B cell (primary cell): ENCODE data around the gene FOXP3. TPM values are rescaled to one million over a fixed set of nuclear protein-coding genes. Genes with fewer than 3 reads are reported as not detected.

Source experiments
- ATAC-seq: fragments of 200-7000 bp; cut with Tn5 transposase; one replicate; pipeline ENCODE4 v1.10.0; 2021; ENCODE audit warnings: low read depth, mild to moderate bottlenecking, moderate number of reproducible peaks, moderate library complexity
- CTCF ChIA-PET: fragments of 350-600 bp; sonication (Branson Sonifier 250); formaldehyde crosslinking; loops from one replicate; lab custom pipeline; 2021; ENCODE audit warnings: antibody characterized with exemption, inconsistent platforms; lab: Charles Lee
- POLR2A ChIA-PET: fragments of 350-600 bp; sonication (Branson Sonifier 250); formaldehyde crosslinking; loops from one replicate; lab custom pipeline; 2021; ENCODE audit warnings: antibody characterized with exemption; lab: Charles Lee
- DNase-seq: peaks from one replicate; pipeline ENCODE4 v3.0.0; 2013
- H2AFZ ChIP-seq: 2 replicates; pipeline ENCODE4 v1.6.1; 2012; ENCODE audit warnings: mild to moderate bottlenecking, low read depth, low read length; ENCODE audit not compliant: insufficient read depth, poor library complexity, severe bottlenecking
- H3K27ac ChIP-seq, 2 donors: 1 replicate in 1 of 2; 2 replicates in 1 of 2; pipeline ENCODE4 v1.5.1; 2012 to 2013; ENCODE audit warnings: low read length in 2 of 2, mild to moderate bottlenecking in 2 of 2, moderate library complexity in 1 of 2
- H3K27me3 ChIP-seq, 4 experiments: fragments of 200-600 bp in 1 of 4; sonication (generic) in 1 of 4; replicated peaks in 1 of 4; 1 replicate in 2 of 4; 2 replicates in 2 of 4; pipeline versions ENCODE4 v1.6.1 to v1.7.0; 2013 to 2016; ENCODE audit warnings: low read length in 3 of 4, mild to moderate bottlenecking in 2 of 4, mixed read lengths in 1 of 4, moderate library complexity in 1 of 4; ENCODE audit not compliant: insufficient read depth in 4 of 4, control insufficient read depth in 3 of 4; ENCODE audit errors: control extremely low read depth in 1 of 4
- H3K36me3 ChIP-seq, 2 experiments: replicated peaks in 1 of 2; 1 replicate in 1 of 2; 2 replicates in 1 of 2; pipeline versions ENCODE4 v1.6.1 to v1.7.1; 2013; ENCODE audit warnings: low read length in 1 of 2; ENCODE audit not compliant: insufficient read depth in 2 of 2, control insufficient read depth in 1 of 2; ENCODE audit errors: control extremely low read depth in 1 of 2, extremely low read depth in 1 of 2
- H3K4me1 ChIP-seq, 2 donors: fragments of 200-600 bp in 1 of 2; sonication (generic) in 1 of 2; 1 replicate in 1 of 2; 2 replicates in 1 of 2; pipeline versions ENCODE4 v1.5.1 to v1.6.1; 2013 to 2017; ENCODE audit warnings: low read length in 2 of 2; ENCODE audit not compliant: control insufficient read depth in 2 of 2, insufficient read depth in 2 of 2
- H3K4me2 ChIP-seq: replicated peaks from 2 replicates; pipeline ENCODE3; 2012; ENCODE audit warnings: mild to moderate bottlenecking, low read depth, low read length; ENCODE audit not compliant: poor library complexity, severe bottlenecking
- H3K4me3 ChIP-seq, 5 experiments: fragments of 200-600 bp in 1 of 5; sonication (generic) in 1 of 5; 1 replicate in 3 of 5; 2 replicates in 2 of 5; pipeline versions ENCODE4 v1.5.1 to v1.7.0; 2011 to 2016; ENCODE audit warnings: low read length in 4 of 5, mild to moderate bottlenecking in 4 of 5, low read depth in 2 of 5, control low read depth in 1 of 5, moderate library complexity in 1 of 5; ENCODE audit not compliant: insufficient read depth in 1 of 5; ENCODE audit errors: control extremely low read depth in 1 of 5, extremely low read depth in 1 of 5
- H3K79me2 ChIP-seq: fragments of 200-600 bp; sonication (generic); one replicate; pipeline ENCODE4 v1.6.0; 2016; ENCODE audit warnings: low read length; ENCODE audit not compliant: control insufficient read depth, insufficient read depth
- H3K9ac ChIP-seq: fragments of 200-600 bp; sonication (generic); 2 replicates; pipeline ENCODE4 v1.6.1; 2017; ENCODE audit warnings: mild to moderate bottlenecking, low read length, moderate library complexity
- H3K9me3 ChIP-seq, 3 donors: one replicate each; pipeline versions ENCODE4 v1.6.1 to v1.7.1; 2013; ENCODE audit warnings: low read length in 2 of 3; ENCODE audit not compliant: control insufficient read depth in 2 of 3, insufficient read depth in 1 of 3; ENCODE audit errors: control extremely low read depth in 1 of 3
- H4K20me1 ChIP-seq: 2 replicates; pipeline ENCODE4 v1.6.0; 2012; ENCODE audit warnings: mild to moderate bottlenecking, low read length; ENCODE audit not compliant: insufficient read depth, control insufficient read depth, poor library complexity, severe bottlenecking
- H3K27ac Mint-ChIP-seq: one replicate; pipeline ENCODE4 v1.8.0; 2021; ENCODE audit warnings: mixed read lengths
- H3K27me3 Mint-ChIP-seq: one replicate; pipeline ENCODE4 v1.8.0; 2021; ENCODE audit warnings: mixed read lengths
- H3K4me1 Mint-ChIP-seq: one replicate; pipeline ENCODE4 v1.8.0; 2021; ENCODE audit warnings: mixed read lengths
- H3K4me3 Mint-ChIP-seq: one replicate; pipeline ENCODE4 v1.8.0; 2021; ENCODE audit warnings: mixed read lengths
- H3K9me3 Mint-ChIP-seq: one replicate; pipeline ENCODE4 v1.8.0; 2022; ENCODE audit warnings: mixed read lengths; ENCODE audit not compliant: insufficient read depth
- EZH2 ChIP-seq: IDR thresholded peaks from 2 replicates; pipeline ENCODE4 v1.6.1; 2012; ENCODE audit warnings: borderline replicate concordance, low read depth, mild to moderate bottlenecking, moderate library complexity, low read length; ENCODE audit not compliant: insufficient read depth, poor library complexity, severe bottlenecking
- WGBS: methylation state at CpG from one replicate; pipeline ENCODE4 v1.1.5; 2013; ENCODE audit warnings: missing lambda C conversion rate; ENCODE audit not compliant: insufficient coverage; 5-methylcytosine and 5-hydroxymethylcytosine counted together
- intact Hi-C: fragments of 100-400 bp; cut with micrococcal nuclease; formaldehyde crosslinking; loops from one replicate; pipeline ENCODE4 v1.10.0; 2022
- polyA plus RNA-seq: library from polyadenylated mRNA; depleted of rRNA; stranded (reverse); fragments of >200 nt; gene quantifications from 2 replicates; pipeline ENCODE4 v1.2.3, GENCODE V29; 2012
- total RNA-seq, 2 donors: library from RNA; stranded (reverse); fragments of 120-200 nt in 1 of 2; gene quantifications; 1 replicate in 1 of 2; 2 replicates in 1 of 2; pipeline versions ENCODE4 v1.2.3 to v1.2.4, GENCODE V29; 2013 to 2022
- TF ChIP-seq, protein P1 (sequence below): fragments of 200-600 bp; IDR thresholded peaks from one replicate; pipeline ENCODE4 v1.8.0; 2022; ENCODE audit warnings: antibody characterized with exemption, mild to moderate bottlenecking

Gene FOXP3
- total and polyA plus RNA-seq, 2 donors (not counting 1 experiment from before 2014, with no cell fraction given), result 0.03 TPM; not detected in 1

DNA sequence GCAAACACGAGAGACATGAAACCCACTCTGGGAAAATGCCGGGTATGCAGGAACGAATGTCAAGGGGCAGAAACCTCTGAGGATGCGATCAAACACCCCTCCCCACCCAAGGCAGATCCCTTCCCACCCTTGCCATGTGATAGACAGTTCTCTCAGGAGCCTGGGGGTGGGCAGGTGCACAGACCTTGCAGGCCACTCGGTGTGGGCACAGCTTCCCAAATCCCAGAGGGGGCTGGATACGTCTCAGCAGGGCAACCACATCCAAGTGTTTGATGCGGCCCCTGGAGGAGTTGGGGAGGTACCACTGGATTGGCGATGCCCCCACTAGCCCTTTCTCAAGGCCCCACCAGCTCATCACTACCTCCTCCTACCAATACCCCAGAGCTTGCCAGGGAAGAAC lies 54.1 kb downstream of the FOXP3 start:
- Histone ChIP-seq H4K20me1 (no peaks in the 10 kb centered on the region), H3K4me1 (no peaks in the 10 kb centered on the region), H3K4me2 (no peak overlapping the region), H3K27me3 (no peaks in the 10 kb centered on the region), H3K36me3 (no peaks in the 10 kb centered on the region), H3K27ac (no peak overlapping the region), H3K9ac (no peak overlapping the region), H2AFZ (no peak overlapping the region), H3K4me3 (no peak overlapping the region), H3K9me3 (no peaks in the 10 kb centered on the region), H3K79me2 (no peaks in the 10 kb centered on the region)
- Mint-ChIP-seq H3K9me3 (no peaks in the 10 kb centered on the region), H3K27ac (no peak overlapping the region), H3K4me1 (no peaks in the 10 kb centered on the region), H3K4me3 (no peak overlapping the region), H3K27me3 (no peaks in the 10 kb centered on the region)
- DNase-seq (no peak), ATAC-seq (no peak)
- intact Hi-C loops, result no loop called here
- no peak for TF ChIP-seq EZH2
- TF ChIP-seq, protein P1, sequence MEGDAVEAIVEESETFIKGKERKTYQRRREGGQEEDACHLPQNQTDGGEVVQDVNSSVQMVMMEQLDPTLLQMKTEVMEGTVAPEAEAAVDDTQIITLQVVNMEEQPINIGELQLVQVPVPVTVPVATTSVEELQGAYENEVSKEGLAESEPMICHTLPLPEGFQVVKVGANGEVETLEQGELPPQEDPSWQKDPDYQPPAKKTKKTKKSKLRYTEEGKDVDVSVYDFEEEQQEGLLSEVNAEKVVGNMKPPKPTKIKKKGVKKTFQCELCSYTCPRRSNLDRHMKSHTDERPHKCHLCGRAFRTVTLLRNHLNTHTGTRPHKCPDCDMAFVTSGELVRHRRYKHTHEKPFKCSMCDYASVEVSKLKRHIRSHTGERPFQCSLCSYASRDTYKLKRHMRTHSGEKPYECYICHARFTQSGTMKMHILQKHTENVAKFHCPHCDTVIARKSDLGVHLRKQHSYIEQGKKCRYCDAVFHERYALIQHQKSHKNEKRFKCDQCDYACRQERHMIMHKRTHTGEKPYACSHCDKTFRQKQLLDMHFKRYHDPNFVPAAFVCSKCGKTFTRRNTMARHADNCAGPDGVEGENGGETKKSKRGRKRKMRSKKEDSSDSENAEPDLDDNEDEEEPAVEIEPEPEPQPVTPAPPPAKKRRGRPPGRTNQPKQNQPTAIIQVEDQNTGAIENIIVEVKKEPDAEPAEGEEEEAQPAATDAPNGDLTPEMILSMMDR, result no peak
- ChIA-PET CTCF (no interaction called here), POLR2A (no interaction called here)
- no CpG with 5 or more reads among the region's 8 CpGs for WGBS

DNA sequence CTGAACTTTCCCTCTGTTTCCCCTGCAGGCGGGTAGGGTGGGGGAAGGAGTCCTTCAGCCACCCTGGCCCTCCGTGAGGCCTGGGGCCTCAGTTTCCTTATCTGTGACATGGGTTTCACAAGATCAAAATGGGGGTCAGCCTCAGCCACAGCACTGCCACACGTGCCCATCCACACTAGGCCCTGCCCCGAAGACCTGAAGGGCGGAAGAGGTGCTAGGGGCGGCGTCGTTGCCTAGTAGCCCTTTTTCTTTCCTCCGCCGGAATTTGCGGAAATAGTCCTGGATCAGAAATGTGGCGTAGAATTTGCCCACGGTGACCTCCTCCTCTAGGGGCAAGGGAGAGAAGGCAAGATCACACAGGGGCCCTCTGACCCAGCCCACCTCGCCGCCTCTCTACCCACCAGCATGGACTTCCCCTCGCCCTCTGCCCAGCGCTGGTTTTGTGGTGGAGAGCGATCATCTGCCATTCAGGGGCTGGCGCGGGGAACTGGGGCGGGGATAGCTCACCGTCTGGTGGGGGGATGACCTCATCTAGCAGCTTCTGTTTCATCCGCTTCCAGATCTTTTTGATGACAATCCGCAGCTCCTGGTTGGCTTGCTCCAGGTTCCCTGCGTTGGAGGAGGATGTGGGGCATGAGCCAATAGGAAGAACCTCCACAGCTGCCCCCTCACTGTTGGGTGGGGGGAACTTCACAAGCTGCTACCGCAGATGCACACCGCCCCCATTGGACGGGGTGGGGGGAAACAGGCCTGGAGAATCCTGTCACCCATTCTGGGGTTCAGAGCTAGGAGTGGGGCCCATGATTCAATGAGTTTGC lies 54.9 kb downstream of the FOXP3 start:
- H4K20me1 ChIP-seq, result no peaks in the 10 kb centered on the region
- DNase-seq (no peak), ATAC-seq (no peak)
- no peaks in the 10 kb centered on the region for H3K79me2 ChIP-seq
- H3K27me3 Mint-ChIP-seq, result no peaks in the 10 kb centered on the region
- H3K9me3 ChIP-seq, result no peaks in the 10 kb centered on the region
- H2AFZ ChIP-seq, result peak overlapping the region; percentile 22
- intact Hi-C loops, result no loop called here
- ChIA-PET POLR2A (no interaction called here), CTCF (no interaction called here)
- H3K27me3 ChIP-seq, result no peaks in the 10 kb centered on the region
- TF ChIP-seq EZH2, result no peak
- TF ChIP-seq, protein P1, result no peak
- H3K4me1 Mint-ChIP-seq, result no peaks in the 10 kb centered on the region
- H3K27ac ChIP-seq, result no peak overlapping the region
- H3K4me2 ChIP-seq, result peak overlapping the region; percentile 35
- no CpG with 5 or more reads among the region's 28 CpGs for WGBS
- no peaks in the 10 kb centered on the region for H3K9me3 Mint-ChIP-seq
- H3K4me1 ChIP-seq, result no peaks in the 10 kb centered on the region
- H3K4me3 Mint-ChIP-seq, result peak overlapping the region; percentile 19
- H3K4me3 ChIP-seq, result no peak overlapping the region
- no peaks in the 10 kb centered on the region for H3K36me3 ChIP-seq
- H3K27ac Mint-ChIP-seq, result no peak overlapping the region
- no peak overlapping the region for H3K9ac ChIP-seq
